Endodermal cell (in vitro differentiated cells): ENCODE measurements around the gene SYT2. TPM values are rescaled to one million over a fixed set of nuclear protein-coding genes. Genes with fewer than 3 reads are reported as not detected.

ENCODE experiments used
- DNase-seq: peaks from one replicate; pipeline ENCODE4 v3.0.0-alpha.2; 2017
- H3K27ac ChIP-seq: 2 replicates; pipeline ENCODE4 v1.5.1; 2013; ENCODE audit warnings: mild to moderate bottlenecking, low read depth, low read length, moderate library complexity
- H3K27me3 ChIP-seq: 2 replicates; pipeline ENCODE4 v1.6.1; 2013; ENCODE audit warnings: mild to moderate bottlenecking, low read length, moderate library complexity; ENCODE audit not compliant: insufficient read depth, control insufficient read depth, poor library complexity, severe bottlenecking
- H3K36me3 ChIP-seq: 2 replicates; pipeline ENCODE4 v1.7.0; 2013; ENCODE audit warnings: mild to moderate bottlenecking, low read length, moderate library complexity; ENCODE audit not compliant: control insufficient read depth, insufficient read depth
- H3K4me1 ChIP-seq: one replicate; pipeline ENCODE4 v1.7.0; 2013; ENCODE audit warnings: low read length; ENCODE audit not compliant: control insufficient read depth, insufficient read depth
- H3K4me3 ChIP-seq: 2 replicates; pipeline ENCODE4 v1.5.1; 2013; ENCODE audit warnings: mild to moderate bottlenecking, low read length, moderate library complexity
- H3K9ac ChIP-seq: 2 replicates; pipeline ENCODE4 v1.6.1; 2013; ENCODE audit warnings: mild to moderate bottlenecking, low read length, moderate library complexity; ENCODE audit not compliant: poor library complexity, severe bottlenecking; ENCODE audit errors: extremely low read depth
- H3K9me3 ChIP-seq: 2 replicates; pipeline ENCODE4 v1.6.1; 2013; ENCODE audit warnings: mild to moderate bottlenecking, low read length, moderate library complexity; ENCODE audit not compliant: control insufficient read depth
- H3K27ac Mint-ChIP-seq: 2 replicates; pipeline ENCODE4 v1.8.0; 2020; ENCODE audit warnings: mixed read lengths
- H3K27me3 Mint-ChIP-seq: 2 replicates; pipeline ENCODE4 v1.8.0; 2021; ENCODE audit warnings: mild to moderate bottlenecking, mixed read lengths; ENCODE audit not compliant: insufficient read depth
- H3K36me3 Mint-ChIP-seq: 2 replicates; pipeline ENCODE4 v1.8.0; 2020; ENCODE audit warnings: low read depth, mixed read lengths
- H3K4me1 Mint-ChIP-seq: 2 replicates; pipeline ENCODE4 v1.8.0; 2020; ENCODE audit warnings: mixed read lengths
- H3K4me3 Mint-ChIP-seq: 2 replicates; pipeline ENCODE4 v1.8.0; 2020; ENCODE audit warnings: mild to moderate bottlenecking, moderate library complexity, mixed read lengths
- H3K9me3 Mint-ChIP-seq: 2 replicates; pipeline ENCODE4 v1.8.0; 2020; ENCODE audit warnings: mild to moderate bottlenecking, mixed read lengths
- WGBS, 2 experiments: methylation state at CpG; one replicate each; pipeline versions ENCODE4 v1.1.5 to v1.1.7; 2013; ENCODE audit warnings: missing lambda C conversion rate in 2 of 2, mixed read lengths in 1 of 2; ENCODE audit not compliant: insufficient coverage in 1 of 2, insufficient read length in 1 of 2; 5-methylcytosine and 5-hydroxymethylcytosine counted together
- total RNA-seq, 2 donors: library from RNA; stranded (reverse); fragmentation: NEBNext Ultra II Directional in 1 of 2; extraction: Animal tissue kit (Norgen Biotek cat#: 25700) in 1 of 2; gene quantifications; 2 replicates in 1 of 2; 3 replicates in 1 of 2; pipeline ENCODE4 v1.2.1, GENCODE V29; 2021
- TF ChIP-seq, protein P1 (sequence below): fragments of 200-600 bp; sonication (generic); conservative IDR thresholded peaks from 2 replicates; pipeline ENCODE4 v1.5.0; 2021; ENCODE audit warnings: antibody characterized with exemption, mild to moderate bottlenecking

The SYT2 gene
- total RNA-seq, 2 donors from 2014 or later = 2.9 to 4.4 TPM

GRCh38 chr1:202683029-202683428, 27.2 kb downstream of the SYT2 start:
- Histone ChIP-seq H3K27me3 (no peaks in the 10 kb centered on the region), H3K9me3 (no peaks in the 10 kb centered on the region), H3K27ac (no peak overlapping the region), H3K36me3 (no peaks in the 10 kb centered on the region), H3K4me1 (no peaks in the 10 kb centered on the region), H3K4me3 (no peak overlapping the region), H3K9ac (no peak overlapping the region)
- 95 to 100% methylated on average over 1 to 4 of the region's 4 CpGs for WGBS, 2 experiments
- TF ChIP-seq, protein P1, sequence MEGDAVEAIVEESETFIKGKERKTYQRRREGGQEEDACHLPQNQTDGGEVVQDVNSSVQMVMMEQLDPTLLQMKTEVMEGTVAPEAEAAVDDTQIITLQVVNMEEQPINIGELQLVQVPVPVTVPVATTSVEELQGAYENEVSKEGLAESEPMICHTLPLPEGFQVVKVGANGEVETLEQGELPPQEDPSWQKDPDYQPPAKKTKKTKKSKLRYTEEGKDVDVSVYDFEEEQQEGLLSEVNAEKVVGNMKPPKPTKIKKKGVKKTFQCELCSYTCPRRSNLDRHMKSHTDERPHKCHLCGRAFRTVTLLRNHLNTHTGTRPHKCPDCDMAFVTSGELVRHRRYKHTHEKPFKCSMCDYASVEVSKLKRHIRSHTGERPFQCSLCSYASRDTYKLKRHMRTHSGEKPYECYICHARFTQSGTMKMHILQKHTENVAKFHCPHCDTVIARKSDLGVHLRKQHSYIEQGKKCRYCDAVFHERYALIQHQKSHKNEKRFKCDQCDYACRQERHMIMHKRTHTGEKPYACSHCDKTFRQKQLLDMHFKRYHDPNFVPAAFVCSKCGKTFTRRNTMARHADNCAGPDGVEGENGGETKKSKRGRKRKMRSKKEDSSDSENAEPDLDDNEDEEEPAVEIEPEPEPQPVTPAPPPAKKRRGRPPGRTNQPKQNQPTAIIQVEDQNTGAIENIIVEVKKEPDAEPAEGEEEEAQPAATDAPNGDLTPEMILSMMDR = no peak
- H3K27ac Mint-ChIP-seq = no peak overlapping the region
- H3K4me3 Mint-ChIP-seq = no peak overlapping the region
- no peaks in the 10 kb centered on the region for H3K27me3 Mint-ChIP-seq
- no peaks in the 10 kb centered on the region for H3K4me1 Mint-ChIP-seq
- DNase-seq = no peak
- H3K36me3 Mint-ChIP-seq = no peaks in the 10 kb centered on the region
- H3K9me3 Mint-ChIP-seq = no peaks in the 10 kb centered on the region

GRCh38 chr1:202682477-202682876, 27.8 kb downstream of the SYT2 start:
- no peak overlapping the region for H3K4me3 Mint-ChIP-seq
- H3K36me3 ChIP-seq = no peaks in the 10 kb centered on the region
- H3K27ac Mint-ChIP-seq = no peak overlapping the region
- H3K36me3 Mint-ChIP-seq = no peaks in the 10 kb centered on the region
- 93 to 95% methylated on average over 4 to 9 of the region's 9 CpGs for WGBS, 2 experiments
- TF ChIP-seq, protein P1 = no peak
- no peaks in the 10 kb centered on the region for H3K4me1 ChIP-seq
- H3K4me1 Mint-ChIP-seq = no peaks in the 10 kb centered on the region
- no peak overlapping the region for H3K27ac ChIP-seq
- H3K9me3 Mint-ChIP-seq = no peaks in the 10 kb centered on the region
- no peaks in the 10 kb centered on the region for H3K9me3 ChIP-seq
- H3K27me3 ChIP-seq = no peaks in the 10 kb centered on the region
- H3K4me3 ChIP-seq = no peak overlapping the region
- H3K9ac ChIP-seq = no peak overlapping the region
- DNase-seq = no peak
- H3K27me3 Mint-ChIP-seq = no peaks in the 10 kb centered on the region

DNA sequence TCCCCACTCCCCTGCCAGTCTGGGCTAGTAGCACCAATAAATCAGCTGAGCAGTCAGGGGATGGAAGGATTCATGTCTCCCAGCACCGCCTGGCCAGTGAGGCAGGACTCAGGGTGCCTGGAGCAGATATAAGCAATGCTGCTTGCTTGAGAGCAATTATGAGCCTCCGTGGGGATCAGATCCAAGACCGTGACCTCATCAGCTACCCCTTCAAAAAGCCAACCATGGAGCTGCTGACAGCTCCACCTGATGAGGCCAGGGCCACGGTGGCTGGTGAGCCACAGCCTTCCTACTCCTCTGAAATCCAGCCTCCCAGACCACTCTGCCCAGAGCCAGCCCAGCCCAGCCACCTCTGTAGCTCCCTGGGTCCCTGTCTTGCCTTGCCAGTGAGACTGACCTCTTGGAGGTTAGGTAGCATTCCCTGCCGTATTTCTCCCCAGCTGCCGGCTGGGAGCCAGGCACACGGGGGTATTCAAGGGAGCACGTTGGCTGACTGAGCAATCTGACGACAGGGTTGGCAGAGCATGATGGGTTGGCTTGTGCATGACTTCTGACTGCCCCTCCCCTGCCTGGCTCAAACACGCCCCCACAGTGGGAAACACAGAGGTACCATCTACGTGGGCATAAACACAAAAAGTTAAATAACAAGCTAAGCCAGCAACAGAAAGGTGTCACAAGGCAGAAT, 28.4 kb downstream of the SYT2 start:
- TF ChIP-seq, protein P1 = no peak
- Histone ChIP-seq H3K9me3 (no peaks in the 10 kb centered on the region), H3K4me1 (no peaks in the 10 kb centered on the region), H3K9ac (no peak overlapping the region), H3K27ac (no peak overlapping the region), H3K4me3 (no peak overlapping the region), H3K36me3 (no peaks in the 10 kb centered on the region), H3K27me3 (no peaks in the 10 kb centered on the region)
- Mint-ChIP-seq H3K27ac (no peak overlapping the region), H3K4me1 (no peaks in the 10 kb centered on the region), H3K36me3 (no peaks in the 10 kb centered on the region), H3K9me3 (peaks cover 2% of the 10 kb centered on the region), H3K4me3 (no peak overlapping the region), H3K27me3 (no peaks in the 10 kb centered on the region)
- 87 to 88% methylated on average over 7 to 11 of the region's 11 CpGs for whole genome bisulfite sequencing, 2 experiments
- DNase-seq = no peak
